ENCODE measurements around the gene GABBR1. TPM values are rescaled to one million over a fixed set of nuclear protein-coding genes. Genes with fewer than 3 reads are reported as not detected.

GABBR1 gene
- total RNA-seq, 2 donors from 2014 or later = 19.4 to 30.7 TPM

DNA sequence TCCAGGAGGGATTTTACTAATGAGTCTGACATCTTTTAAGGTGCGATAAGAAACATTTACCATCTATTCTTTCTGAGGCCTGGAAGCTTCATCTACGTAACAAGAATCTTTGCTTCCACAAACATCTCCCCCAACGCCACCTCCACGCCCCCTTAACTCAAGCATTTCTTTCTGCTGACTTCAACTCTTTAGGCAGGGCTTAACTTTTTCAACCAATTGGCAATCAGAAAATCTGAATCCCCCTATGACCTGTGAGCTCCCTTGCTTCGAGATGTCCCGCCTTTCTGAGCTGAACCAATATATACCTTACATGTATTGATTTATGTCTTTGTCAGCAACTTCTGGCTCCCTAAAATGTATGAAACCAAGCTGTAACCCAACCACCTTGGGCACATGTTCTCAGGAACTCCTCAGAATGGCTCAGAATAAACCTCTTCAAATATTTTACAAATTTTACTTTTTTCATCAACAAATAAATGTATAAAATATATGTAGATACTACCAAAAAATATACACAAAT lies 36.5 kb downstream of the GABBR1 start:
- Histone ChIP-seq H3K4me3 (no peak overlapping the region), H3K4me1 (replicated peaks) (no peaks in the 10 kb centered on the region), H3K27ac (no peak overlapping the region), H3K27me3 (replicated peaks; ENCODE audit: insufficient read depth) (no peaks in the 10 kb centered on the region), H3K36me3 (no peaks in the 10 kb centered on the region), H3K9me3 (no peaks in the 10 kb centered on the region)
- no peak for TF ChIP-seq POLR2A (IDR thresholded peaks at IDR 0.05)
- TF ChIP-seq, protein P1, sequence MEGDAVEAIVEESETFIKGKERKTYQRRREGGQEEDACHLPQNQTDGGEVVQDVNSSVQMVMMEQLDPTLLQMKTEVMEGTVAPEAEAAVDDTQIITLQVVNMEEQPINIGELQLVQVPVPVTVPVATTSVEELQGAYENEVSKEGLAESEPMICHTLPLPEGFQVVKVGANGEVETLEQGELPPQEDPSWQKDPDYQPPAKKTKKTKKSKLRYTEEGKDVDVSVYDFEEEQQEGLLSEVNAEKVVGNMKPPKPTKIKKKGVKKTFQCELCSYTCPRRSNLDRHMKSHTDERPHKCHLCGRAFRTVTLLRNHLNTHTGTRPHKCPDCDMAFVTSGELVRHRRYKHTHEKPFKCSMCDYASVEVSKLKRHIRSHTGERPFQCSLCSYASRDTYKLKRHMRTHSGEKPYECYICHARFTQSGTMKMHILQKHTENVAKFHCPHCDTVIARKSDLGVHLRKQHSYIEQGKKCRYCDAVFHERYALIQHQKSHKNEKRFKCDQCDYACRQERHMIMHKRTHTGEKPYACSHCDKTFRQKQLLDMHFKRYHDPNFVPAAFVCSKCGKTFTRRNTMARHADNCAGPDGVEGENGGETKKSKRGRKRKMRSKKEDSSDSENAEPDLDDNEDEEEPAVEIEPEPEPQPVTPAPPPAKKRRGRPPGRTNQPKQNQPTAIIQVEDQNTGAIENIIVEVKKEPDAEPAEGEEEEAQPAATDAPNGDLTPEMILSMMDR (IDR thresholded peaks at IDR 0.05) = no peak
- TF ChIP-seq POLR2AphosphoS5 (IDR thresholded peaks at IDR 0.05) = no peak
- intact Hi-C loops (cut with DNase I) = no loop called here
- WGBS = 82% methylated on average over 6 of the region's 6 CpGs
- no peak for DNase-seq (ENCODE audit: low spot score)

DNA sequence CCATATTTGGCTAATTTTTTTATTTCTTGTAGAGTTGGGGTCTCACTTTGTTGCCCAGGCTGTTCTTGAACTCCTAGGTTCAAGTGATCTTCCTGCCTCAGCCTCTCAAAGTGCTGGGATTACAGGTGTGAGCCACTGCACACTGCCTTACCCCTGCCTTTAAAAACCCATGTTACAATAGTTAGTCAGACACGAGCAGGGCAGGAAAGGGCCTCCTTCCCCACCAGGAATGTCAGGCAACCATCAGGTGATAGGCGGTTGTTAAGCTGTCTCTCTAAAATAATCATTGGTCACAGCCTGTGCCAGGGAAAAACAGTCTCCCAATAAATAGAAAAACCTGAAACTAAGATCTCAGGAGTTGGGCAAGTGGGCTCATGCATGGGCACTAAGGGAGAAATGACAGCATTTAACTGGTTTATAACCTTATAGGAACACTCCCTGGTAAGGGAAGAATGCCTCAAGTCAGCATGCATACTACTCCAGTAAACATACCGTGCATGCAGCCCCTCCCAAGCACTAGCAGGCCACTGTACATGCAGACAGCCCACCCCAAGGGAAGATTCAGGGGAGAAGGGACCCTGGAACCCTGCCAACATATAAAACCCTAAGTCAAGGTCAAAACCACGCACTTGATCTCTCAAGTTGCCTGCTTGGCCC lies 39.7 kb downstream of the GABBR1 start:
- intact Hi-C loops (cut with DNase I) = no loop called here
- Histone ChIP-seq H3K4me3 (no peak overlapping the region), H3K4me1 (replicated peaks) (no peaks in the 10 kb centered on the region), H3K9me3 (no peaks in the 10 kb centered on the region), H3K27ac (no peak overlapping the region), H3K27me3 (replicated peaks; ENCODE audit: insufficient read depth) (no peaks in the 10 kb centered on the region), H3K36me3 (no peaks in the 10 kb centered on the region)
- no peak for DNase-seq (ENCODE audit: low spot score)
- no peak for TF ChIP-seq POLR2A (IDR thresholded peaks at IDR 0.05)
- WGBS = 4% methylated on average over 4 of the region's 4 CpGs

GRCh38 chr6:29591677-29592076 lies 41.3 kb downstream of the GABBR1 start:
- Histone ChIP-seq H3K4me3 (no peak overlapping the region), H3K27ac (no peak overlapping the region), H3K27me3 (replicated peaks; ENCODE audit: insufficient read depth) (no peaks in the 10 kb centered on the region), H3K4me1 (replicated peaks) (no peaks in the 10 kb centered on the region), H3K9me3 (no peaks in the 10 kb centered on the region), H3K36me3 (no peaks in the 10 kb centered on the region)
- DNase-seq (ENCODE audit: low spot score) = no peak
- WGBS = 87% methylated on average over 2 of the region's 2 CpGs
- intact Hi-C loops (cut with DNase I) = no loop called here
- TF ChIP-seq POLR2AphosphoS5 (IDR thresholded peaks at IDR 0.05) (no peak), POLR2A (IDR thresholded peaks at IDR 0.05) (no peak)
- TF ChIP-seq, protein P1 (IDR thresholded peaks at IDR 0.05) = no peak

DNA sequence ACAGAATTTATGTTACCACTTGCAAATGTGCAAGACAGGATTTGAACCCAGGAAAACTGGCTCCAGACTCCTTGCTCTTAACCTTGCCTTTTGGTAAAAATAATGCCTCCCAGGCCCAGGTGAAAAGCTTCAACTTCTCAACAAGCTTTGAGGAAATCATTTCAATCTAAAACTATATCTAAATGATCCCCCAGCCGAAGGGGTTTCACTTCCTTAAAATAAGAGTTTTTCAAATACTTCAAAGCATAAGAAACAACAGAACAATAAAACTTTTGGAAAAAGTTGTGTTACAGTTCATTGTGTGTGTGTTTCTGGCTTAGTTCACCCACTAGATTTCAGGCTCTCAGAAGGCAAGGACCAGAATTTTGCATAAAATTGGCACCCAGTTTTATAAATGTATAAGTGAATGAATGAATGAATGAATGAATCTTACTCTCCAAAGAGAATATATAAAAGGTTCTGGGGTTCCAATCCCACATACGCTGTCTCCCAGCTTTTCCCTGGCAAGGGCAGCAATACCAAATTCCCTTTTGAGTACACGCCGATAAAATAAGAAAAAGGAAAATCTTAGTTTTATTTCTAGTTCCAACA lies 42.7 kb downstream of the GABBR1 start:
- Histone ChIP-seq H3K4me1 (replicated peaks) (no peaks in the 10 kb centered on the region), H3K27ac (no peak overlapping the region), H3K4me3 (no peak overlapping the region), H3K36me3 (no peaks in the 10 kb centered on the region), H3K27me3 (replicated peaks; ENCODE audit: insufficient read depth) (no peaks in the 10 kb centered on the region), H3K9me3 (no peaks in the 10 kb centered on the region)
- no peak for DNase-seq (ENCODE audit: low spot score)
- 91% methylated on average over 4 of the region's 4 CpGs for WGBS
- TF ChIP-seq, protein P1 (IDR thresholded peaks at IDR 0.05) = no peak
- TF ChIP-seq POLR2AphosphoS5 (IDR thresholded peaks at IDR 0.05) = no peak
- intact Hi-C loops (cut with DNase I) = no loop called here

DNA sequence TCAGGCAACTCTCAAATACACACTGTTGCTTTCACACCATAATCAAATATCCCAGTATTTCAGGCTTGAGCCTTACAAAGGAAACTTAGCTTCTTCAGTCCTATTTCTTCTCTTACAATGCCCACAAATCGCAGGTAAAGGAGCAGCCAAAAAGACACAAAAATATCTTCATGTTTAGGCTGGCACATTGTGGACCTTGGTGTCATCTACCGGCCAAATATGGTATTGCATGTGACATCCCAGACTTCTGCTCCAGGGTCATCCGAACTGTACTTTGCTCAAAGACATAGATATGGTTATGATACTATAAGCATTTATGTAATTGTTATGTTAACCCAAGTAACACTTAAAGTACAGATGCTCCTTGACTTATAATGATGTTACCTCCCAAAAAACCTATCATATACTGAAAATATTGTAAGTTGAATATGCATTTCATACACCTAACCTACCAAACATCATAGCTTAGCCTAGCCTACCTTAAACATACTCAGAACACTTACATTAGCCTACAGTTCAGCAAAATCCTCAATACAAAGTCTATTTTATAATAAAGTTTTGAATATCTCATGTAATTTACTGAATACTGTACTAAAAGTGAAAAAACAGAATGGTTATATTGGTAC lies 43.4 kb downstream of the GABBR1 start:
- Histone ChIP-seq H3K4me1 (replicated peaks) (no peaks in the 10 kb centered on the region), H3K9me3 (no peaks in the 10 kb centered on the region), H3K36me3 (no peaks in the 10 kb centered on the region), H3K27me3 (replicated peaks; ENCODE audit: insufficient read depth) (no peaks in the 10 kb centered on the region), H3K4me3 (no peak overlapping the region), H3K27ac (no peak overlapping the region)
- TF ChIP-seq, protein P1 (IDR thresholded peaks at IDR 0.05) = peak; percentile 83 to 96 (median 90)
- no peak for TF ChIP-seq POLR2AphosphoS5 (IDR thresholded peaks at IDR 0.05)
- no peak for TF ChIP-seq POLR2A (IDR thresholded peaks at IDR 0.05)
- peak; percentile 40 for DNase-seq (ENCODE audit: low spot score)
- 4% methylated on average over 3 of the region's 3 CpGs for WGBS
- intact Hi-C loops (cut with DNase I) = loop anchor here (10.0 kb wide), 1 partner anchor 905 kb away; no protein-coding TSS in a partner anchor
